ENCODE data around the gene MRI1.

- TF ChIP-seq CTCF (IDR thresholded peaks at IDR 0.05), result no peak
- TF ChIP-seq EP300 (IDR thresholded peaks at IDR 0.05), result no peak
- no peak for TF ChIP-seq POLR2AphosphoS5 (IDR thresholded peaks at IDR 0.05)
- no peak for TF ChIP-seq POLR2A (IDR thresholded peaks at IDR 0.05)
These were observed 4.2 kb downstream of the MRI1 start for GRCh38 chr19:13768510-13768909.
